Mononuclear cell (primary cell): ENCODE data around the gene TAF4. TPM values are rescaled to one million over a fixed set of nuclear protein-coding genes. Genes with fewer than 3 reads are reported as not detected.
"Not testable (repeated sequence)": the region's sequence is repeated elsewhere in the genome, so short reads cannot be mapped to it uniquely, and the experiment has no call there.

Experiments used
- H3K27me3 ChIP-seq: 2 replicates; pipeline ENCODE4 v1.6.0; 2011; ENCODE audit warnings: low read length, control low read depth; ENCODE audit not compliant: insufficient read depth
- H3K4me1 ChIP-seq: 2 replicates; pipeline ENCODE4 v1.5.1; 2011; ENCODE audit warnings: mild to moderate bottlenecking, low read length, control low read depth; ENCODE audit not compliant: insufficient read depth
- H3K4me3 ChIP-seq: 2 replicates; pipeline ENCODE4 v1.5.1; 2011; ENCODE audit warnings: mild to moderate bottlenecking, low read length, moderate library complexity
- H3K9me3 ChIP-seq: 2 replicates; pipeline ENCODE4 v1.5.1; 2011; ENCODE audit warnings: low read depth, mild to moderate bottlenecking, control low read depth, low read length
- total RNA-seq: library from RNA; depleted of rRNA; stranded (reverse); fragments of >200 nt; gene quantifications from one replicate; pipeline ENCODE4 v1.2.3, GENCODE V29; 2012

Gene TAF4
- total RNA-seq, 1 donor, result 7.7 TPM

DNA sequence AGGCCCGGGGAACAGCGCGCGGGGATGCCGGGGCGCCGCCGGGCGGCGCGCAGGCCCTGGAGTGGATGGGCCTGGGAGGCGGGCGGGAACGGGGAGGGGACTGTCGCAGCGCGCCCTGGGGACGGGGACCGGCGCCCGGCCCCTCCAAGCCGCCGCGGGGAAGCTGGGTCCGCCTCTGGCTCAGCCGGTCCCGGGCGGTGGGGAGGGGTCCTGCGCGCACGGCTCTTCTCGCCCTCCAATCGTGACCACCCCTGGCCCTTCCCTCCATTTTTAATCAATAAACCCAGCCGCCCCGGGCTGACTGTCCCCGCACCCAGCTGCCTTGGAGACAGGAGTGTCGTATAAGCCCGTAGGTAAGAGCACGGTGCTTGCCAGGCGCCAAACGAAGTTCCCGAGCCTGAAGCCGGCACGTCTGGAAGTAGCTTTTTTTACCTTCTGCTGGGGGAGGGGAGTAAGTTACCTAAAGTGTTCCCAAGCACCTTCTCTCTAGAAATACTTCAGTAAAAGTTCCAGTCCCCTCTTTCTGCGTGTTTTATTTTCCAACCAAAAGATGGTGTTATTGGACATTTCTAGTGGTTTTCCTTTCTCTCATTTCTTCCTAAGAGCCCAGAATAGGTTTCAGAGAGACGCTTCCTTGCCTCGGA lies 780 bp upstream of the TAF4 start:
- H3K9me3 ChIP-seq, result no peaks in the 10 kb centered on the region
- peaks cover 47% of the 10 kb centered on the region for H3K4me1 ChIP-seq
- peak overlapping the region; percentile 58 for H3K4me3 ChIP-seq
- H3K27me3 ChIP-seq, result no peaks in the 10 kb centered on the region

GRCh38 chr20:62064770-62065673 lies 659 bp downstream of the TAF4 start:
- H3K9me3 ChIP-seq, result no peaks in the 10 kb centered on the region
- H3K27me3 ChIP-seq, result no peaks in the 10 kb centered on the region
- peak overlapping the region; percentile 50 for H3K4me3 ChIP-seq
- H3K4me1 ChIP-seq, result peaks cover 54% of the 10 kb centered on the region

DNA sequence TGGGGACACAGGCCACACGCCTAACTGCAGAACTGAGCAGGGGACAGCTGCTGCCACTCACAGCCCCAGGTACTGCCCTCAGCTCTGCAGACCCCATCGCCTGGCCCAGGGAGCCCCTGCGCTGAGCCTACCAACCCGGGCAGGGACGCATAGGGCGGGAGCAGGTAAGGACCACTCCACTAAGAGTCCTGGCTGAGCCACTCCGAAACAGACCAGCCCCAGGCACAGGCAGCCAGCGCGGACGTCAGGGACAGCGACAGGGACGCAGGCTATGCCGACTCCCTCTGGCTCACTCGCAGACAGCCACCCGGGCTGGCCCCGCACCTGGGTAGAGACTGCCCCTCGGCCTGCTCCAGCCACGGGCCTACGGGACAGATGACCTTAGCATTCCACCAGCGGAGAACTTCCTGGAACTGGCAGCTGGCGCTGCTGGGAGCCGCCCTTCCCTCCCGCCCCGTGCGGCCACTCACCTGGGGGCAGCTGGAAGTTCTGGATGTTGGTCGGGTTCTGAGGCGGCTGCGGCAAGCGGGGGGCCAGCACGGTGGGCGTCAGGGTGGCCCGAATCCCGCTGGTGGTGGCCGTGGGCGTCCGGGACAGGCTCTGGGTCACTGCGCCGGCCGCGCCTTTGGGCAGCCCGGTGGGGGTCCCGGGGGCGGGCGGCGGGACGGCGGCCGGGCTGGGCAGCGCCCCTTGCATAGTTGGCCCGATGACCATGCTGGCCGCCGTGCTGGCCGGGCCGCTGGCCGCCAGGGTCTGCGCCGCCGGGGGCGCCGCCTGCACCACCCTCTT lies 1.5 kb downstream of the TAF4 start:
- H3K9me3 ChIP-seq, result no peaks in the 10 kb centered on the region
- H3K27me3 ChIP-seq, result no peaks in the 10 kb centered on the region
- H3K4me1 ChIP-seq, result peaks cover 54% of the 10 kb centered on the region
- no peak overlapping the region for H3K4me3 ChIP-seq

- Histone ChIP-seq H3K4me1 (peaks cover 54% of the 10 kb centered on the region), H3K27me3 (no peaks in the 10 kb centered on the region), H3K4me3 (no peak overlapping the region), H3K9me3 (no peaks in the 10 kb centered on the region)
Measured at GRCh38 chr20:62063315-62063980, 2.2 kb downstream of the TAF4 start.

GRCh38 chr20:62062661-62063314 lies 2.9 kb downstream of the TAF4 start:
- Histone ChIP-seq H3K4me3 (no peak overlapping the region), H3K27me3 (no peaks in the 10 kb centered on the region), H3K4me1 (peaks cover 49% of the 10 kb centered on the region), H3K9me3 (no peaks in the 10 kb centered on the region)

DNA sequence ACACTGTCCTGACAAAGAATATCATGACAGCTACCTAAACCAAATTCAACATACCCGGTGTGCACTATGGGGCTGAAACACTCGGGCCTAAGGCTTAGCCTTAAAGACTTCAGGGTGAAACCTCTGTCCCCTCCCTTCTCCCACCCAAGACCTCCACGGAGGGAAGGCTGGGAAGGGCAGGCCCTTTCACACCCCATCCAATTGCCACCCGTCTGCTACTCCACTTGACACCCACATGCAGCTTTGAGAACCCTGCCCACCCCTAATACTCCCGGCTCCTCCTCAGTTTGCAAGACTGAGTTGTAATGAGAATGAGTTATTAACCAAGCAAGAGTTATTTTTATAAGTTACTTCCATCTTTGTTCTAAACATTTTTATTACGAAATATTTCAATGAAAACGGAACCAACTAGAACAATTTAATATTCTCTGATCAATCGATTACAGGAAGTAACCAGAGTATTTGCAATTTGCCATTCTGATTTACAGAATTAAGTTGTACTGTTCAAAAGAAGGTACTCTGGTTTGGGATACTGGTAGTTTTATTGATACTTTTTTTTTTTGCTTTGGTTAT lies 3.7 kb downstream of the TAF4 start:
- H3K27me3 ChIP-seq, result no peaks in the 10 kb centered on the region

DNA sequence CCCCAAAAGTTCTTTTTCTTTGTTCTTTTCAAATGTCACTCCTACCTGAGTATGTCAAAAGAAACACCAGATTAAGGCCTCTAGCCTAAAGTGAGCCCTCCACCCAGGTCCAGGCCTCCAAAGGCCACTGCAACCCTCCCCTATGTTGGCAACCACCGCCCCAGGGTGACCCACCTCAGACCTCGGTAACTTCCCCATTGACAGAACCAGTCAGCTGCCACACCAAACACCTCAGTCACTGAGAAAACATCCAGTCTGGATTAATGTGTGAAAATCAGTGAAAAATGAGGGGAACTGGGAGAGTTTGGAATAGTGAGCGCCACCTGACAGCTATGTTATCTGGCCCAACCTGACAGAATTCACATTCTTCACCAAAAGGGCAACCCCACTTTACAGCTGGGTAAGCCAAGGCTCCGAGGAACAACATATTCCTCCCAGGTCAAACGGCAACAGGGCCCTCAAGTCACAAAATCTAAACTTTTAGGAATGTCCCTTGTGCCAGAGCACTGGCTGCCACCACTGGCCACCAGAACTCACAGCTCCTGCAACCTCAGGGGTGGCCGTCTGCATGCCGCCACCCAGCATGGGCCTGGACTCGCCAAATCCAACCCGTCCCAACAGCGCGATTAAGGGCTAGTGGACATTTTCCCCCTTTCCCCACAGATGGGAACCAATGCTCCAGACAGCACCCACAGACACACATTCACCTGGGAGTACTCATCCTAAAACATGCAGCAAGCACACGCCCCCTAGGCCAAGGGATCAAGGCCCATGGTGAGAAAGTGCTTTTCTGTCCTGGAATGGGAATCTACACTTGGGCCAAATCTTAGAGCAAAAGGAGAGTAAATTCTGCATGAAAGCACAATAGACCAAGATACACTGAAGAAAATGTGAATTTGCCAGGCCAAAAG lies 4.8 kb downstream of the TAF4 start:
- H3K27me3 ChIP-seq, result no peaks in the 10 kb centered on the region
- peaks cover 35% of the 10 kb centered on the region for H3K4me1 ChIP-seq

More for the DNA sequence above, 3.7 kb downstream of the TAF4 start:
- Histone ChIP-seq H3K4me3 (no peak overlapping the region), H3K4me1 (peaks cover 41% of the 10 kb centered on the region), H3K9me3 (no peaks in the 10 kb centered on the region)

DNA sequence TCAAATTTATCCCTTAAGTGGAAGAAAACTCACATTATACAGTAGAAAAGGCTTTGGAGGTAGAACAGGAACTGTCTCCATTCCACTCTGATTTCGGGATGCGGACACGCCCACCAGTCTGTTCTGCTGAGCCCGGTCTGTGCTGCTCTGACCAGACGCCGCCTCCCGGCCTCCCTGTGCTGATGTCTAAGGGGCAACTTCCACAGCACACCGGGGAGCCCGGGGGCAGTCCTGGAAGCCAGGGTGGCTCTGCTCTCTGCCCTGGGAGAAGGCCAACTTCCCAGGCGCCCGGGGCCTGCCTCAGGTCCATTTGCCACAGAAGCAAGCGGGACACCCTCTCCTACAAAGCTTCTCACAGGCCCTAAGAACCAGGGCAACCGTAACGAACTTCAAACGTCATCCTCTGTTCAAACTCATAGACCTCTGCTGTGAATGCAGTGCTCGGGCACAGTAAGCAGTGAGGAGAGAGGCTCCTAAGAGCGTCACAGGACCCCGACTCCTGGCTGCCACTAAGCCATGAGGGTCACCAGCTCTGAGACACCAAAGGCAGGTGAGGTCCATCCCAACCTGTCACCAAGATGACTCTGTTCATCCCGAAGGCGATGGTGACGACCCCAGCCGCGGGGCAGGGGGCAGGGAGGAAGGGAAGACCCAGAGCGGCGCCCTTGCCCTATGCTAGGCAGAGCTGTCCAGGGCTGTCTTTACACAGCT lies 5.6 kb downstream of the TAF4 start:
- Histone ChIP-seq H3K4me1 (peaks cover 35% of the 10 kb centered on the region), H3K27me3 (no peaks in the 10 kb centered on the region), H3K9me3 (no peaks in the 10 kb centered on the region), H3K4me3 (no peak overlapping the region)

More for the DNA sequence above, 4.8 kb downstream of the TAF4 start:
- no peak overlapping the region for H3K4me3 ChIP-seq
- no peaks in the 10 kb centered on the region for H3K9me3 ChIP-seq

- H3K27me3 ChIP-seq, result no peaks in the 10 kb centered on the region
- no peak overlapping the region for H3K4me3 ChIP-seq
- peaks cover 35% of the 10 kb centered on the region for H3K4me1 ChIP-seq
- H3K9me3 ChIP-seq, result no peaks in the 10 kb centered on the region
Measured at GRCh38 chr20:62059401-62059800, 6.3 kb downstream of the TAF4 start.

DNA sequence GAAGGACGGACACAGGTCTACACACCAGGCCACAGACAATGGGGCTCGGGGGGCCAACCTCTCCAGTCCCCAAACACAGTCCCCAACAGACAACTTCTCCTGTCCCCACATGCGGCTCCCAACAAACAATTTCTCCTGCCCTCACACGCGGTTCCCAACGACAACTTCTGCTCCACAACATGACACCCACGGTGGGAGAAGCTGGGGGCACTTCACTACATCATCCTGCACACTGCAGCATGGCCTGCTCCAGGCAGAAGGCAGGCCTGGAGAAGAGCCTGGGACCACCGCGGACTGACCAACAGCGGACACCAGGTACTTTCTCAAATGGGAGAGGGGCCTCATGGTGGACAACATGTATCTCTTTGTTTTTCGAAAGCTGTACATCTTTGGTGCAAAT lies 6.7 kb downstream of the TAF4 start:
- Histone ChIP-seq H3K4me1 (peaks cover 30% of the 10 kb centered on the region), H3K9me3 (no peaks in the 10 kb centered on the region), H3K4me3 (no peak overlapping the region), H3K27me3 (no peaks in the 10 kb centered on the region)

DNA sequence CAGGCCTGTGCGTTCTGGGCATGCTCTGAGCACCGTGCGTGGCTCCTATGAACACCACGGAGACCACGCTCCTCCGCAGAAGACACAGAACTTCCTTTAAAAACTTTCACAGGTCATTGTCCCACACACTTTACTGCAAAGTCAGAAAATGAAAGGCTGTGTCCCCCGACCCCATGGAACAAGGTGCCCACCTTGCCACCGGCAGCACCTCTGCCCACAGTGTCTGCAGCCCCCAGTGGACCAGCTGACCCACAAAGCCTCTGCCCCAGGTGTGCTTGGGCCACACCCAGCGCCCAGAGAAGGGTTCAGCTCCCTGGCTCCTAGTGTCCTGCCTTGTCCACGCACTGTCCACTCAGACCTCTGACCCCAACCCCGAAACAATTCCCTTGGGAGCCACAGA lies 8.7 kb downstream of the TAF4 start:
- peaks cover 12% of the 10 kb centered on the region for H3K4me1 ChIP-seq
- no peak overlapping the region for H3K4me3 ChIP-seq
- H3K9me3 ChIP-seq, result no peaks in the 10 kb centered on the region
- H3K27me3 ChIP-seq, result no peaks in the 10 kb centered on the region

DNA sequence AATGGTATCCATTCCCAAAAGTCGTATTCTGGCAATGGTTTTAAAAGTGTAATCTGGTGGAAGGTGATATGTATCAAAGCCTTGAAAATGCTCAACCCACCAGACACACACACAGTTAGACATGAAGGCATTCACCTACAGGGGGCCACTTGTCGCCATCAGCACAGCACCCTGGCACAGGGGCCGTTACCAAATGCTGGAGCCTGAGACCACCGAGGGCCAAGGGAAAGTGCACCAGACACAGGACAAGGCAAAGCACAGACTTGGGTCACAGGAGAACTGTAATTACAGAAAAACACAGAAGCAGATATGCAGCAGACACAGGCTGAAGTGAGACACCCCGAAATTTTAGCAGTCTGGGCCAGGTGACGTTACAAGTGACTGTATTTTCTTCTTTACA lies 9.3 kb downstream of the TAF4 start:
- H3K9me3 ChIP-seq, result no peaks in the 10 kb centered on the region
- no peaks in the 10 kb centered on the region for H3K27me3 ChIP-seq
- no peak overlapping the region for H3K4me3 ChIP-seq
- peaks cover 7% of the 10 kb centered on the region for H3K4me1 ChIP-seq

DNA sequence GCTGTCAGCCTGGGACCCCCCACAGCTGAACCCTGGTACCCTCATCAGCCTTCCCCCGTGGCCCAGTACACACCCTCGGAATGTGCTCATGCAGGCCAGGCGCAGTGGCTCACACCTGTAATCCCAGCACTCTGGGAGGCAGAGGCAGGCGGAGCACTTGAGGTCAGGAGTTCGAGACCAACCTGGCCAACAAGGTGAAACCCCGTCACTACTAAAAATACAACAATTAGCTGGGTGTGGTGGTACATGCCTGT lies 9.9 kb downstream of the TAF4 start:
- not testable (repeated sequence) for H3K27me3 ChIP-seq, H3K9me3 ChIP-seq, H3K4me1 ChIP-seq, H3K4me3 ChIP-seq
